IPS-NIHi7 (cell line): ENCODE data around the gene GHDC.
"Not testable (repeated sequence)": the region's sequence is repeated elsewhere in the genome, so short reads cannot be mapped to it uniquely, and the experiment has no call there.

Experiments
- DNase-seq: peaks from one replicate; pipeline ENCODE4 v3.0.0; 2012; ENCODE audit warnings: mixed read lengths; ENCODE audit errors: extremely low spot score

GHDC gene

DNA sequence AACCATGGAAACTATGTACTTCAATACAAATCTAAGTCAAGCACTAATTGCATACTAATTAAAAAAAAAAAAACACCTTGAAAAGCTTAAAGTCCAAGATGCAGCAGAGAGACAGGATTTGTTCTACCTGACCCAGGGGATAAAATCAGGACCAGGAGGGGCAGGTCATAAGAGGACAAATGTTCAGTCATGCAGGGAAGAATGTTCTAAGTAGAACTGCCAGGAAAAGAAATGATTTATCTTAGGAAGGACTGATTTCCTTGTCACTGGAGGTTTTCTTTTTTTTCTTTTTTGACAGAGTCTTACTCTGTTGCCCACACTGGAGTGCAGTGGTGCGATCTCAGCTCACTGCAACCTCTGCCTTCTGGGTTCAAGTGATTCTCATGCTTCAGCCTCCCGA, 9.1 kb upstream of the GHDC start:
- DNase-seq = no peak

GRCh38 chr17:42202696-42203095, 8.4 kb upstream of the GHDC start:
- DNase-seq = no peak

GRCh38 chr17:42202159-42202558, 7.9 kb upstream of the GHDC start:
- no peak for DNase-seq

- DNase-seq = no peak
Observed at GRCh38 chr17:42201458-42201772, 7.1 kb upstream of the GHDC start.

DNA sequence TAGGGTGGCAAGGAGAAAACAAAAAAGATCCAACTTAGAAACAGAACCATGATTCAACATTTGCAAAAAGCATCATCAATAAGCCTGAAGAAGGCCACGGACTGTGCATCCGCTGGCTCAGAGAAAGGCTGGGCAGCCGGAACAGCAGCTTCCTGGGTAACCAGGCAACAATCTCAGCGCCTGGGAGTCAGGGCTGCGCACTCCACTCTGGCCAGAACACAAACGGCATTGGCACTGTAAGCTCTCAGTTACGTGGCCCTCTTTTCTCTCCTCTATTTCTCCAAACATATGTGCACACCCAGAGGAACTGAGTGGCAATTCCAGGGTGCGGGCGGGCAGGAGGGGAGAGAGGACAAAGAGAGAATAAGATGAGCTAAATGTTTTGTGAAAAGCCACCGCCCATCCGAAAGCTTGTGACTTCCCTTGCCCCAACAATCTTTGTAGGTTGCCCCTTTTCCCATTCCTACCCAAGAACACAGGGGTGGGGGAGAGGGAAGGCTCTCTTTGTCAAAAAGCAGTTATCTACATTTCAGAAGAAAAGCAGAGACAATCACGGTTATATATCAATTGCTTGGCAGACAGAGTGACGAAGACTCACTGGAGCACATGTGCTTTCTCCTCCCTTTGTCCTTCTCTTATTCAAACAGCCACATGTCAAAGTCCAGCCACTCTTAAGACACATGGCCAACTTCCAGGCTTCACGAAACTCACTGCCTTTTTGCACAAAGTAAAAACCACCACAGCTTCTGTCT, 6.6 kb upstream of the GHDC start:
- DNase-seq = no peak

- DNase-seq = no peak
Observed at GRCh38 chr17:42199416-42200011, 5.2 kb upstream of the GHDC start.

- no peak for DNase-seq
Observed at GRCh38 chr17:42198897-42199296, 4.6 kb upstream of the GHDC start.

DNA sequence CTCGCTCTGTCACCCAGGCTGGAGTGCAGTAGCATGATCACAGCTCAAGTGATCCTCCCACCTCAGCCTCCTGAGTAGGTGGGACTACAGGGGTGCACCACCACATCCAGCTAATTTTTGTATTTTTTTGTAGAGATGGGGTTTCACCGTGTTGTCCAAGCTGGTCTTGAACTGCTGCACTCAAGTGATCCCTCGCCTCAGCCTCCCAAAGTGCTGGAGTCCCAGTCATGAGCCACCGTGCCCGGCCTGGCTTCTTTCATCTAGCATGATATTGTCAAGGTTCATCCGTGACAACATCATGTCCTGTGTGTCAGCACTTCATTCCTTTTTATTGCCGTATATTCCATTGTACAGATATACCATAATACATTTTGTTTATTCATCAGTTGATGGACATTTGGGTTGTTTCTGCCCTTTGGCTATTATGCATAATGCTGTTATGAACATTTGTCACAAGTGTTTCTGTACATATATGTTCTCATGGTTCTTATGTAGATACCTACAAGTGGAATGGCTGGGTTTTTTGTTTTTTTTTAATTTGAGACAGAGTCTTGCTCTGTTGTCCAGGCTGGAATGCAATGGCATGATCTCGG, 3.4 kb upstream of the GHDC start:
- no peak for DNase-seq

DNA sequence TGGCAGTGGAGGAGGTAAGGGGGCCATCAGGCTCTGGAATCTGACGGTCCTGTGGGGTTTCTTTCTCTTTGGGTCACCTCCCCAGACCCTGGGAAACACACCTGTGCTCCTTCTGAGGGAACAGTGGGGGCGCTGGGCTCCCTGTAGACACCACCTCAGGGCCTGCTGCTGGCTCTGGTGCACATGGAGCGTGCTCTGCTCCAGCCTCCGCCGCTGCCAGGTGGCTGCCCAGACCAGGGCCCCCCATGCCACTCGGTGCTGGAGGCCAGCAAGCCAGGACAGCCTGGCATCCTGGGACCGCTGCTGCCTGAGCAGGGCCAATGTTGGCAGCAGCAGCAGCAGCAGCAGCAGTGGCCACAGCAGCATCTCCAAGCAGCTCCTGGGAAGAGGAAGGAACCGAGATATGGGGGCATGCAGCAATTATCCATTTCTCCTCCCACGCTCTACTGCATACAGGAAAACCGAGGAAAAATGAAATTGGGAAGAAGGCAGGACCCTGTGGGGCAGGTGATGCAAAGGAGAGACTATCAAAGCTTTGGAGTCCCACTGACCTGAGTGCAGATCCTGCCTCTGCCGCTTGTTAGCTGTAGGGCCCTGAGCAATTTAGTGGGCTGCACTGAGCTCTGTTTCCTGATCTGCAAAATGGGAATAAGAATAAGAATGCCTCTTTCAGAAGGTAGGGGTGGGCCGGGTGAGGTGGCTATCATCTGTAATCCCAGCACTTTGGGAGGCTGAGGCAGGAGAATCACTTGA, 902 bp downstream of the GHDC start:
- DNase-seq = no peak

DNA sequence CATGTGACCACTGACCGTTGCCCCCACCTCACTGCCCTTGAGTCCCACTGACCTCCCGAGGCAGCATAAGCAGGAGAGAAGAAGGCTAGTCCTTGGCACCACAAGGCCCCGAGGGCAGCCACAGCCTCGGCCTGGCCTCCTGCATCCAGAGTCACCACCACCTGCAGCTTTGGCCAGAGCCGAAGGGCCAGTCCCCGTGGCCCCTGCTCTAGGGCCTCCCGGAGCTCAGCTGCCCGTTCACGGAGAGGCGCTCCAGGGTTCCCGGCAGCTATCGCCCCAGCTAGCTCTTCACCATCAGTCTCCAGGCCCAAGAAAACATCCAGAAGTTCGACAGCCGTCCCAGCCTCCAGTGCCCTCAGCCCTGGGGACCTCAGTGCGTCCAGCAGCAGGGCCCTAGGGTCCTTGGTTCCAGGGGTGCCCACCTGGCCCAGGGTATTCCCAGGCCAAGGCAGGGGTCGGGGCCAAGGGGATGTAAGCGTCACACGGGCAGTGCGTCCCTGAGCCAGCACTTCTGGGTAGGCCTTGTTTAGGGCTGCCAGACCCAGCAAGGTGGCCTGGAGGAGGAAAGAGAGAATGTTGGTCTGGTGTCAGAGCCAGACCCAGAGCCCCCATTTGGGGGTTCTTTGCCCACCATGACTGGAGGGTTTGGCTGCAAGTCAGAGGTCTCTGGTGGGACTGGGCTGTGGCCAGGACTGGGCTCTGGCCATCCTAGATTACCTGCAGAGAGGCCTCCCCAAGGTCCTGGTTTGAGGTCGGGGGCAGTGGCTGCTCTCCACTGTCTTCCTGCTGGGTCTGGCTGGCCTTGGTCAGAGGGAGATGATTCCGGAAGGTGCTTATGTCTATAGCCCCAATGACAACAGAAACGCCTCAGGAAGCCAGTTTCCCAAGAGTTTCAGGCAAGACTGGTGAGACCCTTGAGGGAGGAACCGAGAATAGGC, 1.8 kb downstream of the GHDC start:
- no peak for DNase-seq

DNA sequence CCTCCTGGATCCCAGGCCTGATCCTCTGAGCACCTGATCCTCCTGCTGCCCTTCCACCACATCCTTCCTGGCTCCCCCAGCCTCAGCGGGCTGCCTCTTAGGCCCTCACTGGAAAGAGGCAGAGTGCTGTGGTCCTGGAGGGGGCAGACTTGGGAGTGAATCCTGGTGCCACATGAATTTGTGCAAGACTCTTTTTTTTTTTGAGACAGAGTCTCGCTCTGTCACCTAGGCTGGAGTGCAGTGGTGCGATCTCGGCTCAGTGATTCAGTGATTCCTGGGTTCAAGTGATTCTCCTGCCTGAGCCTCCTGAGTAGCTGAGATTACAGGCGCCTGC, 3.1 kb downstream of the GHDC start:
- DNase-seq = no peak

- no peak for DNase-seq
Observed at GRCh38 chr17:42190491-42191274, 3.6 kb downstream of the GHDC start.

- no peak for DNase-seq
Observed at GRCh38 chr17:42189651-42189965, 4.7 kb downstream of the GHDC start.

GRCh38 chr17:42188749-42189650, 5.3 kb downstream of the GHDC start:
- DNase-seq = no peak

- DNase-seq = no peak
Observed at GRCh38 chr17:42187833-42188232, 6.5 kb downstream of the GHDC start.

DNA sequence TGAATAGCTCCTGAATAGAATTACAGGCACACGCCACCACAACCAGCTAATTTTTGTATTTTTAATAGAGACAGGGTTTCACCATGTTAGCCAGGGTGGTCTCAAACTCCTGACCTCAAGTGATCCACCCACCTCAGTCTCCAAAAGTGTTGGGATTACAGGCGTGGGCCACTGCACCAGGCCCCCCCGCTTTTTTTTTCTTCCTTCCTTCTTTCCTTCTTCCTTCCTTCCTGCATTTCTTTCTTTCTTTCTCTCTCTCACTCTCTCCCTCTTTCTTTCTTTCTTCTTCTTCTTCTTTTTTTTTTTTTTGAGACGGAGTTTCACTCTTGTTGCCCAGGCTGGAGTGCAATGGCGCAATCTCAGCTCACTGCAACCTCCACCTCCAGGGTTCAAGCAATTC, 8.1 kb downstream of the GHDC start:
- DNase-seq = not testable (repeated sequence)

DNA sequence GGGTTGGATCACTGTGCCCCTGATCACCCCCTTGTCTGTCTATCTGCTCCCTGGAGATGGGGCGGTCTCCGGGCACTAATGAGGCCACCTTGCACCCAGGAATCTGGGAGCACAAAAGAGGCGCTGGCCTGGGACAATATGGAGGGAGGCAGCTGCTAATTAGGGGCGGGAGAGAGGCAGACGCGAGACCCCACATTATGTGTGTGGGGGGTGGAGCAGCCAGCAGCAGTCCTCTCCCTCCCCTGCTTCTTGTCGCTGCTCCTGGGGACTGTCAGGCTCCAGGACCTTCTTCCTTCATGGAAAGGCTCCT, 8.7 kb downstream of the GHDC start:
- DNase-seq = no peak

DNA sequence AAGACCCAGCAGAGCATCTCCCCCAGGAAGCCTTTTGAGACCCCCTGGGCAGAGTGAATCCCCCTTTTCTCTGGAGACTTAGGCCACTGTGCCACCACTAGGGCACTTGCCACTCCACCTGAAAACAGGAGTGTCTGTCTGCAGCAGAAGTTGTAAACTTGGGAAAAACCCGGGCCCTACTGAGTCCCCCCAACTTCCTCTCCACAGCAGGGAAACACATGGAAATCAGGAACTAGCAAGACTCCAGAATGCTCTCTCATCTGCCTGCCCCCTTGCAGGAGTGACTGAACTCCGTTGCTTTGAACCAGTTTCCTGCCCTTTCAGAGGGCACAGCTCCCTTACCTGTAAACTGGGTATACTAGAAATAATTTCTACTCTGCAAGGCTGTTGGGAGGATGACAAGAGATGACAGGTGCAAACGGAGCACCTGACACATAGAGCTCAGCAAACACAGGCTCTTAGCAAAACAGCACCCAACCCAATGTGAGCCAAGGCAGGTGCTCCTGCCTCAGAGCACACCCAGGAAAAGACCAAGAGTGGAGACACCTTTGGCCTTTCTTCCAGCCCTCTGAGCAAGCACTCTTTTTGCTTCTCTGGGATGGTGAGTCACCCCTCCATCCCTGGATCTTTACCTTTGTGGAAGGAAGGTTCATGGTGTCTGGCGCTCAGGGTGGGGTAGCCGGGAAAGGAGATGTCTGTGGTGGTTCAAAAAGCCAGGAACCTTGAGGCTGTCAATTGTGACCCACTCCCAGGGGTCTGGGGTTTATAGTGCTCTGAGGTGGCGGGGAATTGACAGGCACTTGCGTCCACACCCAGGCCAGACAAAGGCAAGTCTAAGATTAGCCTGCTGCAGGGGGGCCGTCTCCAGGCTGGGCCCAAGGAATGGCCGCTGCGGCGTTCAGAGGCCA, 9.3 kb downstream of the GHDC start, which contains the start of gene HCRT:
Gene HCRT, minus strand, starts transcription at position 740 of the 908 bp plus-strand sequence. Its CDS starts 87 bp downstream, at position 653.
- DNase-seq = no peak
